Measurements from ENCODE around the gene SLC3A2. TPM values are rescaled to one million over a fixed set of nuclear protein-coding genes. Genes with fewer than 3 reads are reported as not detected.
A peak's percentile ranks its signal among the peaks of the same experiment; 100 is the strongest.

Gene SLC3A2
- total and polyA plus RNA-seq, 11 donors = 26.6 to 103 (median 59.1) TPM

- Histone ChIP-seq H3K9me3 (no peaks in the 10 kb centered on the region), H3K4me1 (peaks cover 0 to 30% (median 9%) of the 10 kb centered on the region in 12 donors), H3K4me3 (no peak overlapping the region), H3K27ac (no peak overlapping the region), H3K36me3 (no peaks in the 10 kb centered on the region), H3K27me3 (peaks cover 10 to 30% (median 24%) of the 10 kb centered on the region in 9 donors)
- WGBS, 4 donors = 90 to 96% (median 93%) methylated on average over 10 of the region's 10 CpGs
- ATAC-seq = no peak
- intact Hi-C loops (cut with DNase I) = loop anchor here in 3 of 10 donors (10.0 kb wide), 1 partner anchor 55 kb away; no protein-coding TSS in a partner anchor
- TF ChIP-seq POLR2A (IDR thresholded peaks at IDR 0.05) = no peak
- peak in 1 of 5 donors; percentile 4 for DNase-seq
These were observed 38.8 kb downstream of the SLC3A2 start for GRCh38 chr11:62919476-62919875.

DNA sequence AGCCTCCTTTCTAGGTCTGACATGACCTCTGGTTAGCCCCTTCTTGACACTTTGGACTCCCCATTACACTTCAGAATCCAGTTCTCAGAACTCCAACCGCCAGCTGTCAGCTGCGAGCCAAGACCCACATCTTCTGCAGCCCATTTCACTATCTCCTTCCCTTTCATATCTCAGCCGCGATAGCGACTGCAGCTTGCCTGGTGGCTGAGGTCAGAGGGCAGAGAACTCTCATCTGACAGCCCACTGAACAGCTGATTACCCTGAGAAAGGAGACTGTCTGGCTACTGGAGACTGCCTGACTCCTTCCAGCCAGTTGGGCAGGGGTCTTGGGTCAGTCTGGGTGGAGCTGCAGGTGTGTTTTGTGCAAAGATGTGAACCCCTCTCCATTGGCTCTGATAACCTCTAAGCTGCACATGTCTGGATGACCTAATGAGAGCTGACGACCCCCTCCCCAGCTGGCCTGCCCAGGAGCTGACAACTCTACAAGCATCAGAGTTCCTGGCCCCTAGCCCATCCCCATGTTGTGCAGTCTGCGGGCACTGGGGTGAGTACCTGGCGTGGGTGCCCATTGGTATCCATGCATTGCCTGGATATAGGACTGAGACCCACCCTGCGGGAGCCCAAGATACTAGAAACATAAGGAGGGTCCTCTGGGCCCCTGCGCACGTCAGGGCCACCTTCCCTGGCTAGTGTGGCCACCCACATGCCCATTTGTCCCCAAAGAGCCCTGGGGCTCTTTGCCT, 39.4 kb downstream of the SLC3A2 start:
- no peak overlapping the region for H3K4me3 ChIP-seq
- ATAC-seq = no peak
- peak in 1 of 5 donors; percentile 14 for DNase-seq
- H3K9me3 ChIP-seq = no peaks in the 10 kb centered on the region
- intact Hi-C loops (cut with DNase I) = loop anchor here in 3 of 10 donors (10.0 kb wide), 1 partner anchor 55 kb away; no protein-coding TSS in a partner anchor
- peaks cover 12 to 36% (median 30%) of the 10 kb centered on the region in 9 donors for H3K27me3 ChIP-seq
- 61 to 83% (median 66%) methylated on average over 11 of the region's 11 CpGs for WGBS, 4 donors
- no peak overlapping the region for H3K27ac ChIP-seq
- no peak for TF ChIP-seq POLR2A (IDR thresholded peaks at IDR 0.05)
- TF ChIP-seq, protein P1, sequence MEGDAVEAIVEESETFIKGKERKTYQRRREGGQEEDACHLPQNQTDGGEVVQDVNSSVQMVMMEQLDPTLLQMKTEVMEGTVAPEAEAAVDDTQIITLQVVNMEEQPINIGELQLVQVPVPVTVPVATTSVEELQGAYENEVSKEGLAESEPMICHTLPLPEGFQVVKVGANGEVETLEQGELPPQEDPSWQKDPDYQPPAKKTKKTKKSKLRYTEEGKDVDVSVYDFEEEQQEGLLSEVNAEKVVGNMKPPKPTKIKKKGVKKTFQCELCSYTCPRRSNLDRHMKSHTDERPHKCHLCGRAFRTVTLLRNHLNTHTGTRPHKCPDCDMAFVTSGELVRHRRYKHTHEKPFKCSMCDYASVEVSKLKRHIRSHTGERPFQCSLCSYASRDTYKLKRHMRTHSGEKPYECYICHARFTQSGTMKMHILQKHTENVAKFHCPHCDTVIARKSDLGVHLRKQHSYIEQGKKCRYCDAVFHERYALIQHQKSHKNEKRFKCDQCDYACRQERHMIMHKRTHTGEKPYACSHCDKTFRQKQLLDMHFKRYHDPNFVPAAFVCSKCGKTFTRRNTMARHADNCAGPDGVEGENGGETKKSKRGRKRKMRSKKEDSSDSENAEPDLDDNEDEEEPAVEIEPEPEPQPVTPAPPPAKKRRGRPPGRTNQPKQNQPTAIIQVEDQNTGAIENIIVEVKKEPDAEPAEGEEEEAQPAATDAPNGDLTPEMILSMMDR (IDR thresholded peaks at IDR 0.05) = no peak
- peaks cover 0 to 30% (median 9%) of the 10 kb centered on the region in 12 donors for H3K4me1 ChIP-seq
- no peaks in the 10 kb centered on the region for H3K36me3 ChIP-seq

GRCh38 chr11:62921201-62921572, 40.5 kb downstream of the SLC3A2 start, which contains the start of gene CHRM1:
Gene CHRM1, minus strand, starts transcription at chr11:62921363. Its CDS starts 10,263 bp downstream, at chr11:62911100.
- no peak within 1 kb of the TSS for H3K4me3 ChIP-seq
- no peaks in the 10 kb centered on the region for H3K9me3 ChIP-seq
- DNase-seq (peak in 1 of 5 donors; percentile 18), ATAC-seq (no peak)
- H3K4me1 ChIP-seq = peaks cover 0 to 39% (median 13%) of the 10 kb centered on the region in 12 donors
- TF ChIP-seq, protein P1 (IDR thresholded peaks at IDR 0.05) = no peak
- no peak for TF ChIP-seq POLR2A (IDR thresholded peaks at IDR 0.05)
- H3K27ac ChIP-seq = no peak within 1 kb of the TSS
- H3K27me3 ChIP-seq = peaks cover 18 to 47% (median 41%) of the 10 kb centered on the region in 9 donors
- WGBS, 4 donors = 30 to 51% (median 34%) methylated on average over 9 of the region's 9 CpGs
- no peaks in the 10 kb centered on the region for H3K36me3 ChIP-seq
- intact Hi-C loops (cut with DNase I) = no loop called here

DNA sequence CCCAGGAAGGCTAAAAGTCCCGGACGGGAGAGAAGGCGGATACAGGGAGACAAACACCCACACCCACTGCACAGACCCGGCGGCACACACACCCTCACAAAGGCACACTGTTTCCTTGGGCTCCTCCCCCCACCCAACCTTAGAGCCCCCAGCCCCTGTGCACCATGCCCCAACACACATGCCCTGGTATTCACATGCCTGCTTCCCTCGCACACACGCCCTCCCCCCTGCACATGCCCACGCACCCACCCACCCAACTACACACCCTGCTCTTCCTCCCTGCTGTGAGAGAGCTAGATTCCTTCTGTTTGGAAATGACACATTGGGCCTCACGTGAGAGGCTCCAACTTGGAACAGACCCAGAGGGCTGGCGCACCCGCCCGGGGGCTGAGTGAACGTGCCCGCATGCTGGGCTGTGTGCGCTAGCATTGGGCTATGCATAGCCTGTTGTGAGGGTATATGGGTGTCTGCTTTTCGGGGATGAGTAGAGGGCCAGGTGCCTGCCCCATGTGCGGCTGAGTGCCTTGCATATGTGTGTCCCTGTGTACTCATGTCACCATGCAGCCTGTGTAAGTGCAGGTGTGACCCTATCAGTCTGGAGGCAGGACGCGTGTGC, 41.0 kb downstream of the SLC3A2 start:
- intact Hi-C loops (cut with DNase I) = no loop called here
- Histone ChIP-seq H3K36me3 (no peaks in the 10 kb centered on the region), H3K27ac (no peak overlapping the region), H3K27me3 (peaks cover 22 to 52% (median 46%) of the 10 kb centered on the region in 9 donors), H3K4me1 (peaks cover 3 to 44% (median 18%) of the 10 kb centered on the region in 12 donors), H3K4me3 (no peak overlapping the region), H3K9me3 (no peaks in the 10 kb centered on the region)
- DNase-seq (peak in 1 of 5 donors; percentile 14), ATAC-seq (peak in 2 of 4 donors; percentile 17 to 31)
- WGBS, 4 donors = 23 to 35% (median 29%) methylated on average over 17 to 19 of the region's 19 CpGs
- TF ChIP-seq, protein P1 (IDR thresholded peaks at IDR 0.05) = no peak
- TF ChIP-seq POLR2A (IDR thresholded peaks at IDR 0.05) = no peak
